ENCODE measurements around the gene GLYR1.

- no peak for TF ChIP-seq TAF1 (IDR thresholded peaks at IDR 0.05; ENCODE audit: borderline replicate concordance, insufficient read depth, low read length)
- no peak for TF ChIP-seq REST (IDR thresholded peaks at IDR 0.05; ENCODE audit: insufficient read depth in 1 of 2, low read depth in 2 of 2, low read length in 2 of 2)
- no peak for TF ChIP-seq POLR2AphosphoS5 (IDR thresholded peaks at IDR 0.05; ENCODE audit: low read depth, low read length)
- TF ChIP-seq SIN3A (IDR thresholded peaks at IDR 0.05; ENCODE audit: borderline replicate concordance, insufficient read depth, low read length), result no peak
- no peak for TF ChIP-seq FOXP2 (optimal IDR thresholded peaks at IDR 0.05; ENCODE audit: borderline replicate concordance, extremely low read depth, extremely low read length, insufficient read depth)
These were observed 58.6 kb downstream of the GLYR1 start for GRCh38 chr16:4788489-4788889.
